Hair follicular keratinocyte (primary cell): ENCODE results near the gene SPPL3. TPM values are rescaled to one million over a fixed set of nuclear protein-coding genes. Genes with fewer than 3 reads are reported as not detected.

Source experiments
- total RNA-seq: library from RNA; depleted of rRNA; stranded (reverse); fragments of >200 nt; gene quantifications from 2 replicates; pipeline ENCODE4 v1.2.3, GENCODE V29; 2015

SPPL3 gene, protein sequence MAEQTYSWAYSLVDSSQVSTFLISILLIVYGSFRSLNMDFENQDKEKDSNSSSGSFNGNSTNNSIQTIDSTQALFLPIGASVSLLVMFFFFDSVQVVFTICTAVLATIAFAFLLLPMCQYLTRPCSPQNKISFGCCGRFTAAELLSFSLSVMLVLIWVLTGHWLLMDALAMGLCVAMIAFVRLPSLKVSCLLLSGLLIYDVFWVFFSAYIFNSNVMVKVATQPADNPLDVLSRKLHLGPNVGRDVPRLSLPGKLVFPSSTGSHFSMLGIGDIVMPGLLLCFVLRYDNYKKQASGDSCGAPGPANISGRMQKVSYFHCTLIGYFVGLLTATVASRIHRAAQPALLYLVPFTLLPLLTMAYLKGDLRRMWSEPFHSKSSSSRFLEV
- 8.5 and 15.5 TPM in 2 replicates for total RNA-seq

DNA sequence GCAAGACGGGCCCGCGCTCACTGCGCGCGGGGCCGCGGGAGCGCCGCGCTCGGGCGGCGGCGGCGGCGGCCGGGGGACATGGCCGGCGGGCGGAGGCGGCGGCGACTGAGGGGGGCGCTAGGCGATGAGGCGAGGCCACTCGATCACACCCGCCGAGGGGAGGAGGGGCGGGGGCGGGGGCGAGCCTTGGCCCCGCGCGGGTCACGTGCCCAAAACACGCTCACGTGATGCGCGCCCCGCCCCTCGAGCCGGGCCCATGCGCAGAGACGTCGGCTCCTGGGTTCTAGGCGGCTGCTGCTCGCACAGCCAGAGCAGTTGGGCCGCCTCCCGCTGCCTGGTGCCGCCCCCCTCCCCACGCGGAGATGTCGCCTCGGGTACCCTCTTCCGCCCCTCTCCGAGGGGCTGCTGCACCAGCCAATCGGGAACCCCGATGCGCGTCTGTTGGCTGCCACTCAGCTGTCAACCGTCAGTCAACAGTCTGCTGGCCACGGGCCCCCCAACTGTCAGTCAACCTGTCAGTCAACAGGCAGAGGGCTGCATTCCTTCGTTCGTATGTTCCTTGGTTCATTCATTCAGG is at the start of gene SPPL3:
Gene SPPL3 (minus strand): TSS at position 162 of the 577 bp plus-strand sequence. CDS start 491 bp downstream, outside the sequence.

GRCh38 chr12:120725659-120726509 is 178.3 kb downstream of the SPPL3 start, which contains the start of gene ACADS:
Gene ACADS (plus strand): TSS chr12:120725826. CDS start chr12:120725886, 60 bp downstream.

Other genes starting within 250 kb of the SPPL3 start
- 66.6 and 67.6 TPM in 2 replicates for gene MLEC, start 217.2 kb downstream of the SPPL3 start, total RNA-seq
- gene UNC119B, start 193.9 kb downstream of the SPPL3 start, total RNA-seq: 15.9 and 24.4 TPM in 2 replicates
- gene ACADS, start 178.5 kb downstream of the SPPL3 start, total RNA-seq: 8.5 and 19.1 TPM in 2 replicates
- not detected in 2 replicates for gene HNF1A, start 74.2 kb upstream of the SPPL3 start, total RNA-seq
- 7.6 and 20.6 TPM in 2 replicates for gene C12orf43, start 112.1 kb upstream of the SPPL3 start, total RNA-seq
- 1.1 TPM in 2 replicates for gene OASL, start 134.9 kb upstream of the SPPL3 start, total RNA-seq
- 0.16 and 0.34 TPM in 2 replicates for gene P2RX7, start 228.5 kb upstream of the SPPL3 start, total RNA-seq